Body of pancreas (tissue), 4 donors: ENCODE results near the gene MUSK.
"Not testable (repeated sequence)": the region's sequence is repeated elsewhere in the genome, so short reads cannot be mapped to it uniquely, and the experiment has no call there.

Experiments
- POLR2A ChIP-seq, 3 donors: fragments of 450-650 bp; IDR thresholded peaks; one replicate each; pipeline ENCODE4 v1.6.1; 2016; ENCODE audit warnings: antibody characterized with exemption in 3 of 3, mild to moderate bottlenecking in 2 of 3
- TF ChIP-seq, protein P1 (sequence below), 7 experiments: fragments of 450-650 bp in 4 of 7; fragments of 200-600 bp in 3 of 7; sonication (generic) in 3 of 7; IDR thresholded peaks; one replicate each; pipeline ENCODE4 v1.5.1; 2016 to 2019; ENCODE audit warnings: antibody characterized with exemption in 7 of 7

DNA sequence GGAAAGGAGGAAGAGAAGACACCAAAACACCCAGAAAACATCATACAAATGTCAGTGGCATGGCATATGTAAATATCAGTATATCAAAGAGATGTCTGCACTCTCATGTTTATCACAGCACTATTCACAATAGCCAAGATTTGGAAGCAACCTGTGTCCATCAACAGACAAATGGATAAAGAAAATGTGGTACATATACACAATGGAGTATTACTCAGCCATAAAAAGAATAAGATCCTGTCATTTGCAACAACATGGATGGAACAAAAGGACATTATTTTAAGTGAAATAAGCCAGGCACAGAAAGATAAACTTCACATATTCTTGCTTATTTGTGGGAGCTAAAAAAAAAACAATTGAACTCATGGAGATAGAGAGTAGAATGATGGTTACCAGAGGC, 156.5 kb downstream of the MUSK start:
- TF ChIP-seq POLR2A (IDR thresholded peaks at IDR 0.05): not testable (repeated sequence)
- TF ChIP-seq, protein P1, sequence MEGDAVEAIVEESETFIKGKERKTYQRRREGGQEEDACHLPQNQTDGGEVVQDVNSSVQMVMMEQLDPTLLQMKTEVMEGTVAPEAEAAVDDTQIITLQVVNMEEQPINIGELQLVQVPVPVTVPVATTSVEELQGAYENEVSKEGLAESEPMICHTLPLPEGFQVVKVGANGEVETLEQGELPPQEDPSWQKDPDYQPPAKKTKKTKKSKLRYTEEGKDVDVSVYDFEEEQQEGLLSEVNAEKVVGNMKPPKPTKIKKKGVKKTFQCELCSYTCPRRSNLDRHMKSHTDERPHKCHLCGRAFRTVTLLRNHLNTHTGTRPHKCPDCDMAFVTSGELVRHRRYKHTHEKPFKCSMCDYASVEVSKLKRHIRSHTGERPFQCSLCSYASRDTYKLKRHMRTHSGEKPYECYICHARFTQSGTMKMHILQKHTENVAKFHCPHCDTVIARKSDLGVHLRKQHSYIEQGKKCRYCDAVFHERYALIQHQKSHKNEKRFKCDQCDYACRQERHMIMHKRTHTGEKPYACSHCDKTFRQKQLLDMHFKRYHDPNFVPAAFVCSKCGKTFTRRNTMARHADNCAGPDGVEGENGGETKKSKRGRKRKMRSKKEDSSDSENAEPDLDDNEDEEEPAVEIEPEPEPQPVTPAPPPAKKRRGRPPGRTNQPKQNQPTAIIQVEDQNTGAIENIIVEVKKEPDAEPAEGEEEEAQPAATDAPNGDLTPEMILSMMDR (IDR thresholded peaks at IDR 0.05): not testable (repeated sequence)
